Ascending aorta (tissue), 2 donors: ENCODE measurements around the gene ATF3. TPM values are rescaled to one million over a fixed set of nuclear protein-coding genes. Genes with fewer than 3 reads are reported as not detected.
"Not testable (repeated sequence)": the region's sequence is repeated elsewhere in the genome, so short reads cannot be mapped to it uniquely, and the experiment has no call there.

Experiments used
- DNase-seq, 2 donors: peaks; one replicate each; pipeline ENCODE4 v3.0.0-alpha.2; 2019; ENCODE audit warnings: low spot score in 2 of 2
- H3K27ac ChIP-seq, 2 donors: fragments of 200-600 bp; sonication (generic); one replicate each; pipeline ENCODE4 v1.5.1; 2016 to 2017; ENCODE audit warnings: mild to moderate bottlenecking in 1 of 2
- H3K27me3 ChIP-seq: fragments of 200-600 bp; sonication (generic); one replicate; pipeline ENCODE4 v1.5.1; 2017
- H3K36me3 ChIP-seq, 2 donors: fragments of 200-600 bp; sonication (generic); one replicate each; pipeline ENCODE4 v1.5.1; 2016
- H3K4me1 ChIP-seq, 2 donors: fragments of 200-600 bp; sonication (generic); one replicate each; pipeline ENCODE4 v1.5.1; 2016 to 2017; ENCODE audit warnings: mild to moderate bottlenecking in 1 of 2
- H3K4me3 ChIP-seq, 2 donors: fragments of 200-600 bp; sonication (generic); one replicate each; pipeline ENCODE4 v1.5.1; 2016 to 2017; ENCODE audit warnings: mild to moderate bottlenecking in 1 of 2
- H3K9me3 ChIP-seq, 2 donors: fragments of 200-600 bp; sonication (generic); one replicate each; pipeline ENCODE4 v1.5.1; 2016
- intact Hi-C: fragments of 100-400 bp; cut with DNase I; formaldehyde crosslinking; loops from one replicate; pipeline ENCODE4 v1.15.1; 2023
- total RNA-seq: library from RNA; depleted of rRNA; stranded (reverse); fragments of >200 nt; gene quantifications from one replicate; pipeline ENCODE4 v1.1.0, GENCODE V29; 2016
- TF ChIP-seq, protein P1 (sequence below), 3 experiments: fragments of 200-600 bp in 2 of 3; fragments of 450-650 bp in 1 of 3; sonication (generic) in 2 of 3; IDR thresholded peaks; one replicate each; pipeline ENCODE4 v1.5.1; 2016 to 2019; ENCODE audit warnings: antibody characterized with exemption in 3 of 3, mild to moderate bottlenecking in 1 of 3, moderate library complexity in 1 of 3

ATF3 gene
- total RNA-seq, 1 donor from 2014 or later, result 79.1 TPM

DNA sequence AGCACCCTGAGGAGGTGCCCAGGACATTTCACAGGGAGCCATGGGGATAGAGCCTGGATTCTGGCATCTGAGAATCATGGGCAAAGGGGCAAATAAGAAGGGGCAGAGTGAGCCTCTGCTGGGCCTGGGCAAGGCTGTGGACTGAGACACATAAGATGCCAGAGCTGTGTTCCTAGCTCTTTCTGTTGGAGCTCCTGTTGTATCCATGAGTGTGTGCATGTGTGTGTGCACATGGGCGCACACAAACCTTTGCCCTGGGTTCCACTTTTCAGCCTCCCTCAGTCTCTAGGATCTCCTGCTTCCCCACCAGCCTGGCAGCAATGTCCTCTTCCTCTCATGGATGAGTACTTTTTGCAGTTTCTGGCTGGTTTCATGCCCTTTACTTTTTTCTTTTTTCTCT is 44.0 kb downstream of the ATF3 start:
- Histone ChIP-seq H3K27me3 (no peaks in the 10 kb centered on the region), H3K9me3 (no peaks in the 10 kb centered on the region), H3K4me1 (peaks cover 4 to 9% of the 10 kb centered on the region in 2 donors), H3K36me3 (no peaks in the 10 kb centered on the region), H3K27ac (no peak overlapping the region), H3K4me3 (no peak overlapping the region)
- DNase-seq, result no peak
- intact Hi-C loops, result no loop called here
- TF ChIP-seq, protein P1, sequence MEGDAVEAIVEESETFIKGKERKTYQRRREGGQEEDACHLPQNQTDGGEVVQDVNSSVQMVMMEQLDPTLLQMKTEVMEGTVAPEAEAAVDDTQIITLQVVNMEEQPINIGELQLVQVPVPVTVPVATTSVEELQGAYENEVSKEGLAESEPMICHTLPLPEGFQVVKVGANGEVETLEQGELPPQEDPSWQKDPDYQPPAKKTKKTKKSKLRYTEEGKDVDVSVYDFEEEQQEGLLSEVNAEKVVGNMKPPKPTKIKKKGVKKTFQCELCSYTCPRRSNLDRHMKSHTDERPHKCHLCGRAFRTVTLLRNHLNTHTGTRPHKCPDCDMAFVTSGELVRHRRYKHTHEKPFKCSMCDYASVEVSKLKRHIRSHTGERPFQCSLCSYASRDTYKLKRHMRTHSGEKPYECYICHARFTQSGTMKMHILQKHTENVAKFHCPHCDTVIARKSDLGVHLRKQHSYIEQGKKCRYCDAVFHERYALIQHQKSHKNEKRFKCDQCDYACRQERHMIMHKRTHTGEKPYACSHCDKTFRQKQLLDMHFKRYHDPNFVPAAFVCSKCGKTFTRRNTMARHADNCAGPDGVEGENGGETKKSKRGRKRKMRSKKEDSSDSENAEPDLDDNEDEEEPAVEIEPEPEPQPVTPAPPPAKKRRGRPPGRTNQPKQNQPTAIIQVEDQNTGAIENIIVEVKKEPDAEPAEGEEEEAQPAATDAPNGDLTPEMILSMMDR (IDR thresholded peaks at IDR 0.05), result no peak

- TF ChIP-seq, protein P1 (IDR thresholded peaks at IDR 0.05), result no peak
- Histone ChIP-seq H3K9me3 (no peaks in the 10 kb centered on the region), H3K4me3 (no peak overlapping the region), H3K27ac (no peak overlapping the region), H3K27me3 (no peaks in the 10 kb centered on the region), H3K4me1 (no peaks in the 10 kb centered on the region), H3K36me3 (no peaks in the 10 kb centered on the region)
- intact Hi-C loops, result no loop called here
- DNase-seq, result no peak
These were observed 47.3 kb downstream of the ATF3 start for GRCh38 chr1:212655668-212656440.

DNA sequence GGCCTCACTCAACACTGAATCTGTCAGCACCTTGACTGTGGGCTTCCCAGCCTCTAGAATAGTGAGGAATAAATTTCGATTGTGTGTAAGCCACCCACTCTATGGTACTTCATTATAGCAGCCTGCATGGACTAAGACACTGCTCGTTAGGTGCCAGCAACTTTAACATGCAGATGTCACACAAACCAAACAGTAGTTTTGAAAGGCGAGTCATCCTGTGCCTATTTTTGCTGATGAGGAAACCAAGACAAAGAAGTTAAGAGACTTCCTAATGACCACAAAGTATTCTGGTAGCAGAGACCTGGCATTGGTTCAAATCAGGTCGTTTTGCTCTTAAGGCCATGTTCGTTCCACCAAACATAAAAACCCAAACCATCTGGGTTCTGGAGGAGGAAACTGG is 48.2 kb downstream of the ATF3 start:
- Histone ChIP-seq H3K27ac (no peak overlapping the region), H3K9me3 (no peaks in the 10 kb centered on the region), H3K4me3 (no peak overlapping the region), H3K4me1 (no peaks in the 10 kb centered on the region), H3K27me3 (no peaks in the 10 kb centered on the region), H3K36me3 (no peaks in the 10 kb centered on the region)
- intact Hi-C loops, result no loop called here
- DNase-seq, result no peak
- TF ChIP-seq, protein P1 (IDR thresholded peaks at IDR 0.05), result no peak

DNA sequence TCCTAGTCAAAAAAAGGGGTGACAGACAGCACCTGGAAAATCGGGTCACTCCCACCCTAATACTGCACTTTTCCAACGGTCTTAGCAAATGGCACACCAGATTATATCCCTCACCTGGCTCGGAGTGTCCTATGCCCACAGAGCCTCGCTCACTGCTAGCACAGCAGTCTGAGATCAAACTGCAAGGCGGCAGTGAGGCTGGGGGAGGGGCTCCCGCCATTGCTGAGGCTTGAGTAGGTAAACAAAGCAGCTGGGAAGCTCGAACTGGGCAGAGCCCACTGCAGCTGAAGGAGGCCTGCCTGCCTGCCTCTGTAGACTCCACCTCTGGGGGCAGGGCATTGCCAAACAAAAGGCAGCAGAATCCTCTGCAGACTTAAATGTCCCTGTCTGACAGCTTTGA is 49.7 kb downstream of the ATF3 start:
- intact Hi-C loops, H3K4me1 ChIP-seq, H3K4me3 ChIP-seq, DNase-seq, H3K27ac ChIP-seq, H3K27me3 ChIP-seq, H3K36me3 ChIP-seq, H3K9me3 ChIP-seq: not testable (repeated sequence)

- peaks cover 0 to 9% of the 10 kb centered on the region in 2 donors for H3K4me1 ChIP-seq
- intact Hi-C loops, result loop anchor here (1.0 to 5.0 kb wide), 3 partner anchors 34 to 333 kb away; partner anchors contain the start of gene BATF3
- no peak overlapping the region for H3K27ac ChIP-seq
- no peak for DNase-seq
- no peaks in the 10 kb centered on the region for H3K36me3 ChIP-seq
- TF ChIP-seq, protein P1 (IDR thresholded peaks at IDR 0.05), result no peak
- H3K4me3 ChIP-seq, result no peak overlapping the region
- no peaks in the 10 kb centered on the region for H3K27me3 ChIP-seq
- H3K9me3 ChIP-seq, result no peaks in the 10 kb centered on the region
These were observed 56.0 kb downstream of the ATF3 start for GRCh38 chr1:212664409-212665199.
